ENCODE data around the gene INPP5A. TPM values are rescaled to one million over a fixed set of nuclear protein-coding genes. Genes with fewer than 3 reads are reported as not detected.

INPP5A gene
- total and polyA plus RNA-seq, 10 of the 15 experiments (the other 5 are each of a cell fraction or from before 2014, with no cell fraction given), result 0.52 to 15.0 (median 6.3) TPM

DNA sequence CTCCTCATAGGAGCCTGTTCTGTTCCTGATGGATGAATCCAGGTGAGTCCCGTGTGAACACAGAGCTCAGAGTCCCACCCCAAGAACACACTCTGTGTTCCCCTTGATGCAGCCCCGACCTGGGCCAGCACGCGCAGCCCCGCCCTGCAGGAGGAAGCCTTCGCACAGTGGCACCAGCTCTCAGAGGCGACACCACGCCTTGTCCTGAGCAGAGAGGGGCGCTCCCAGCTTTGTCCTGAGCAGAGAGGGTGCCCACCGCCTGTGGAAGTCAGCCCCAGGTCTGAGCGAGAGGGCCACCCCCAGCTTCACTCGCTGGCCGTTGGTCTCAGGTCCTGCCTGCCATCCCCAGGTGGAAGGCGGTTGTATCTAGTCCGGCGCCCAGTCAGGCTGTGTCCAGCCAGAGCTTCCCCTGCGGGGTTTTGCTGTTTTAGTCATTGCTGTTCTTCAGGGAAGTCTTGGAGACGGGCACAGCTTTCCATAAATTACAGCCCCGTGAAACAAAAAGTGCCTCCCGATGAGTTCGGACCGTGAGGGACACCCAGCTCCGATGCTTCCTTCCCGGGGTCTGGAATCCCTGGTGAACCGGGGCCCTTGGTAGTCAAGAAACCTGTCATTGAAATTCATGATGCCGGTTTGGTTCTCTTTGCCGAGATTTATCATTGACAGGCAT is 204.7 kb downstream of the INPP5A start:
- no peak overlapping the region for H3K4me3 ChIP-seq
- no peaks in the 10 kb centered on the region for H3K36me3 ChIP-seq (ENCODE audit: control insufficient read depth in 2 of 2, insufficient read depth in 2 of 2, low read length in 1 of 2)
- 94% methylated on average over 27 of the region's 27 CpGs for WGBS (ENCODE audit: insufficient coverage, insufficient replicate concordance, low lambda C conversion rate, missing lambda C conversion rate)
- H4K20me1 ChIP-seq (ENCODE audit: control insufficient read depth, insufficient read depth), result no peaks in the 10 kb centered on the region
- no TSS peak for BruUV-seq (replicated peaks)
- no peak for DNase-seq (ENCODE audit: low read depth, low spot score)
- H3K27me3 ChIP-seq (replicated peaks in 1 of 2; ENCODE audit: control insufficient read depth in 2 of 2, insufficient read depth in 2 of 2, low read length in 1 of 2), result no peaks in the 10 kb centered on the region
- TF ChIP-seq NR2C1 (IDR thresholded peaks at IDR 0.05), result no peak
- TF ChIP-seq YY1 (IDR thresholded peaks at IDR 0.05; ENCODE audit: low read depth, low read length), result no peak
- CTCF ChIA-PET, result no interaction called here
- intact Hi-C loops (cut with micrococcal nuclease; ENCODE audit: unreplicated experiment), result no loop called here
- no peak overlapping the region for H3K9ac ChIP-seq (ENCODE audit: control insufficient read depth, insufficient read depth, low read length)
- RAD21 ChIA-PET (ENCODE audit: unreplicated experiment), result no interaction called here
- SMC1A ChIA-PET (ENCODE audit: uncharacterized antibody, unreplicated experiment), result no interaction called here
- no peak overlapping the region for H3K4me2 ChIP-seq (ENCODE audit: control insufficient read depth, insufficient read depth)
- in situ Hi-C loops (cut with MboI), result no loop called here
- no peaks in the 10 kb centered on the region for H3K4me1 ChIP-seq (ENCODE audit: control insufficient read depth, insufficient read depth, low read length)
- POLR2A ChIA-PET, result no interaction called here
- no peaks in the 10 kb centered on the region for H3K9me3 ChIP-seq (replicated peaks; ENCODE audit: control insufficient read depth, insufficient read depth, low read length)
- no peak for ATAC-seq
- FAIRE-seq, result no peak
- no peaks in the 10 kb centered on the region for H3K79me2 ChIP-seq (ENCODE audit: control insufficient read depth, insufficient read depth, low read length)
- H2AFZ ChIP-seq (ENCODE audit: control insufficient read depth, low read depth, low read length), result no peak overlapping the region
- no peak overlapping the region for H3K27ac ChIP-seq (ENCODE audit: control insufficient read depth, insufficient read depth)

GRCh38 chr10:132742837-132743194 is 205.2 kb downstream of the INPP5A start:
- no TSS peak for BruUV-seq (replicated peaks)
- WGBS (ENCODE audit: insufficient coverage, insufficient replicate concordance, low lambda C conversion rate, missing lambda C conversion rate), result 91% methylated on average over 12 of the region's 12 CpGs
- intact Hi-C loops (cut with micrococcal nuclease; ENCODE audit: unreplicated experiment), result no loop called here
- no peaks in the 10 kb centered on the region for H3K27me3 ChIP-seq (replicated peaks in 1 of 2; ENCODE audit: control insufficient read depth in 2 of 2, insufficient read depth in 2 of 2, low read length in 1 of 2)
- POLR2A ChIA-PET, result no interaction called here
- no peaks in the 10 kb centered on the region for H3K9me3 ChIP-seq (replicated peaks; ENCODE audit: control insufficient read depth, insufficient read depth, low read length)
- H3K27ac ChIP-seq (ENCODE audit: control insufficient read depth, insufficient read depth), result no peak overlapping the region
- ATAC-seq (no peak), FAIRE-seq (no peak), DNase-seq (ENCODE audit: low read depth, low spot score) (no peak)
- in situ Hi-C loops (cut with MboI), result no loop called here
- H3K36me3 ChIP-seq (ENCODE audit: control insufficient read depth in 2 of 2, insufficient read depth in 2 of 2, low read length in 1 of 2), result no peaks in the 10 kb centered on the region
- no peak overlapping the region for H3K9ac ChIP-seq (ENCODE audit: control insufficient read depth, insufficient read depth, low read length)
- no peak overlapping the region for H2AFZ ChIP-seq (ENCODE audit: control insufficient read depth, low read depth, low read length)
- CTCF ChIA-PET, result no interaction called here
- no peaks in the 10 kb centered on the region for H3K4me1 ChIP-seq (ENCODE audit: control insufficient read depth, insufficient read depth, low read length)
- no peaks in the 10 kb centered on the region for H3K79me2 ChIP-seq (ENCODE audit: control insufficient read depth, insufficient read depth, low read length)
- RAD21 ChIA-PET (ENCODE audit: unreplicated experiment), result no interaction called here
- SMC1A ChIA-PET (ENCODE audit: uncharacterized antibody, unreplicated experiment), result no interaction called here
- no peaks in the 10 kb centered on the region for H4K20me1 ChIP-seq (ENCODE audit: control insufficient read depth, insufficient read depth)
- no peak overlapping the region for H3K4me2 ChIP-seq (ENCODE audit: control insufficient read depth, insufficient read depth)
- H3K4me3 ChIP-seq, result no peak overlapping the region
- TF ChIP-seq NR2F1 (conservative IDR thresholded peaks at IDR 0.05) (no peak), BCL11A (IDR thresholded peaks at IDR 0.05; ENCODE audit: low read depth, low read length) (no peak), ZNF274 (IDR thresholded peaks at IDR 0.05; ENCODE audit: insufficient read depth, insufficient read length) (no peak), POLR2AphosphoS5 (IDR thresholded peaks at IDR 0.05; ENCODE audit: low read length) (no peak), EED (IDR thresholded peaks at IDR 0.05; ENCODE audit: low read depth) (no peak), CEBPZ (IDR thresholded peaks at IDR 0.05; ENCODE audit: low read depth, low read length) (no peak), TCF12 (IDR thresholded peaks at IDR 0.05; ENCODE audit: low read depth, low read length) (no peak), BHLHE40 (IDR thresholded peaks at IDR 0.05; ENCODE audit: borderline replicate concordance in 1 of 2, low read depth in 2 of 2, low read length in 1 of 2) (no peak), EP300 (IDR thresholded peaks at IDR 0.05; ENCODE audit: borderline replicate concordance in 1 of 2, control insufficient read depth in 1 of 2, low read depth in 2 of 2, low read length in 2 of 2) (no peak), MYB (IDR thresholded peaks at IDR 0.05; ENCODE audit: borderline replicate concordance, low read depth, low read length) (no peak)

Data from GM12878 (cell line).